Progenitor cell of endocrine pancreas (in vitro differentiated cells): Measurements from ENCODE around the gene SAMHD1. TPM values are rescaled to one million over a fixed set of nuclear protein-coding genes. Genes with fewer than 3 reads are reported as not detected.

ENCODE experiments used
- DNase-seq: peaks from one replicate; pipeline ENCODE4 v3.0.0; 2021; ENCODE audit warnings: low spot score; ENCODE audit not compliant: unreplicated experiment
- H3K27ac Mint-ChIP-seq: 2 replicates; pipeline ENCODE4 v1.8.0; 2021; ENCODE audit warnings: mild to moderate bottlenecking, moderate library complexity, mixed read lengths
- H3K27me3 Mint-ChIP-seq: 2 replicates; pipeline ENCODE4 v1.8.0; 2021; ENCODE audit warnings: mixed read lengths
- H3K36me3 Mint-ChIP-seq: 2 replicates; pipeline ENCODE4 v1.8.0; 2022; ENCODE audit warnings: mixed read lengths; ENCODE audit not compliant: insufficient read depth
- H3K4me1 Mint-ChIP-seq: 2 replicates; pipeline ENCODE4 v1.8.0; 2021; ENCODE audit warnings: low read depth, mixed read lengths
- H3K4me3 Mint-ChIP-seq: 2 replicates; pipeline ENCODE4 v1.8.0; 2021; ENCODE audit warnings: low read depth, mild to moderate bottlenecking, moderate library complexity, mixed read lengths
- H3K9me3 Mint-ChIP-seq: 2 replicates; pipeline ENCODE4 v1.8.0; 2021; ENCODE audit warnings: low read depth, mixed read lengths
- total RNA-seq: library from RNA; stranded (reverse); gene quantifications from 2 replicates; pipeline ENCODE4 v1.2.1, GENCODE V29; 2021
- TF ChIP-seq, protein P1 (sequence below): fragments of 200-600 bp; sonication (generic); IDR thresholded peaks from one replicate; pipeline ENCODE4 v1.5.0; 2021; ENCODE audit warnings: antibody characterized with exemption, mild to moderate bottlenecking; ENCODE audit not compliant: unreplicated experiment

The SAMHD1 gene
- total RNA-seq, 1 donor from 2014 or later = 15.1 TPM

DNA sequence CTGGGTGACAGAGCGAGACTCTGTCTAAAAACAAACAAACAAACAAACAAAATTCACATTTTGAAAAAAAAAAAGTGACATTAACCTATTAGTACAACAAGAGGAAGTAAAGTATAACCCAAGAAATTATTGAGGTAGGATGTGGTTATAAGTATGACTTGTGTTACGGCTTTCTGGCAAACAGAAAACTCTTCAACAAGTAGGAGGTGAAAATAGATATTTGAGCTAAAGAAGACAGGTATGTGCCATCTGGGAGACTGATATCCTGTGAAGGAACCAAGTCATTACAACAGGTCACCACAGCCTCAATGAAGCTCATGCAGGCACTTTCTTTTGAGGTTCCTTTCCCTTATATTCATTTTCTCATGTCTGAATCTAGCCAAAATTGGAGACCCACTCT is 46.8 kb downstream of the SAMHD1 start:
- H3K9me3 Mint-ChIP-seq = no peaks in the 10 kb centered on the region
- no peak overlapping the region for H3K4me3 Mint-ChIP-seq
- no peaks in the 10 kb centered on the region for H3K4me1 Mint-ChIP-seq
- H3K27me3 Mint-ChIP-seq = no peaks in the 10 kb centered on the region
- TF ChIP-seq, protein P1, sequence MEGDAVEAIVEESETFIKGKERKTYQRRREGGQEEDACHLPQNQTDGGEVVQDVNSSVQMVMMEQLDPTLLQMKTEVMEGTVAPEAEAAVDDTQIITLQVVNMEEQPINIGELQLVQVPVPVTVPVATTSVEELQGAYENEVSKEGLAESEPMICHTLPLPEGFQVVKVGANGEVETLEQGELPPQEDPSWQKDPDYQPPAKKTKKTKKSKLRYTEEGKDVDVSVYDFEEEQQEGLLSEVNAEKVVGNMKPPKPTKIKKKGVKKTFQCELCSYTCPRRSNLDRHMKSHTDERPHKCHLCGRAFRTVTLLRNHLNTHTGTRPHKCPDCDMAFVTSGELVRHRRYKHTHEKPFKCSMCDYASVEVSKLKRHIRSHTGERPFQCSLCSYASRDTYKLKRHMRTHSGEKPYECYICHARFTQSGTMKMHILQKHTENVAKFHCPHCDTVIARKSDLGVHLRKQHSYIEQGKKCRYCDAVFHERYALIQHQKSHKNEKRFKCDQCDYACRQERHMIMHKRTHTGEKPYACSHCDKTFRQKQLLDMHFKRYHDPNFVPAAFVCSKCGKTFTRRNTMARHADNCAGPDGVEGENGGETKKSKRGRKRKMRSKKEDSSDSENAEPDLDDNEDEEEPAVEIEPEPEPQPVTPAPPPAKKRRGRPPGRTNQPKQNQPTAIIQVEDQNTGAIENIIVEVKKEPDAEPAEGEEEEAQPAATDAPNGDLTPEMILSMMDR = no peak
- no peak overlapping the region for H3K27ac Mint-ChIP-seq
- H3K36me3 Mint-ChIP-seq = peaks cover 7% of the 10 kb centered on the region
- no peak for DNase-seq

DNA sequence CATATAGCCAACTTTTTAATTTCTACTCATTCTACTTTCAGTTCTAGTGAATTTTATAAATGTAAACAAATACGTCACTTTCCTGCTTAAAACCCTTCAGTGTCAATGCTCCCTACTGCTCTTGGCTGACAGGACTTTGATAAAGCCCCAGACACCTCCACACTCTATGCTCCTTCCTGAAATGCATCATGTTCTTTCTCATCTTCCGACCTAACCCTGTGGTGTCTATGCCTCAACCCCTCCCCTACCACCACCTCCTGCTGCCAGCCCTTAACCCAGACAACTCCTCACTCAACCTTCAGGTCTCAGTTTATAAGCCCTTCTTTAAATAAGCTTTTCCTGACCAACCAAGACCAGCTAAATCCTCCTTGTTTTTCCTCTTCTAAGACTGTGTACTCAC is 56.5 kb downstream of the SAMHD1 start:
- Mint-ChIP-seq H3K9me3 (no peaks in the 10 kb centered on the region), H3K27me3 (no peaks in the 10 kb centered on the region), H3K4me3 (no peak overlapping the region), H3K36me3 (peaks cover 2% of the 10 kb centered on the region), H3K4me1 (no peaks in the 10 kb centered on the region), H3K27ac (no peak overlapping the region)
- no peak for DNase-seq
- TF ChIP-seq, protein P1 = no peak

DNA sequence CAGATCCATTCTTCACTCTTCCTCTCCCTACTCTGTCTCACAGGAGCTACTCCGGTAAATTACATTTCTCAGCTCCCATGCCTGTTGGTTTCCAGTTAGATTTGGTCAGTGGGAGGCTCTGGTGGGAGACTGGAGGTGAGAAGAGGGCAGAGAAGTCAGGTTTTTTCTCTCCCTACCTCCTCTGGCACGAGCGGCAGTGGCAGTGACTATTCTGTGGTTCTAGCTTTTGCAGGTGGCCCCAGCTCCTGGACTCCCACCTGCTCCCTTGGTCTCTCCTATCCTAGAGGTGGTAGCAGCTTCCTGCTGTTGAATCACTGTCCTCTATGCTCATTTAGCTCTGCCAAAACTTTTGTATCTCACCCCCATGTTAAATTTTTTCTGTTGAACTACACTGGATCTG is 57.7 kb downstream of the SAMHD1 start:
- DNase-seq = no peak
- H3K4me1 Mint-ChIP-seq = no peaks in the 10 kb centered on the region
- H3K27ac Mint-ChIP-seq = no peak overlapping the region
- H3K36me3 Mint-ChIP-seq = peaks cover 2% of the 10 kb centered on the region
- no peaks in the 10 kb centered on the region for H3K9me3 Mint-ChIP-seq
- TF ChIP-seq, protein P1 = no peak
- no peak overlapping the region for H3K4me3 Mint-ChIP-seq
- H3K27me3 Mint-ChIP-seq = no peaks in the 10 kb centered on the region

DNA sequence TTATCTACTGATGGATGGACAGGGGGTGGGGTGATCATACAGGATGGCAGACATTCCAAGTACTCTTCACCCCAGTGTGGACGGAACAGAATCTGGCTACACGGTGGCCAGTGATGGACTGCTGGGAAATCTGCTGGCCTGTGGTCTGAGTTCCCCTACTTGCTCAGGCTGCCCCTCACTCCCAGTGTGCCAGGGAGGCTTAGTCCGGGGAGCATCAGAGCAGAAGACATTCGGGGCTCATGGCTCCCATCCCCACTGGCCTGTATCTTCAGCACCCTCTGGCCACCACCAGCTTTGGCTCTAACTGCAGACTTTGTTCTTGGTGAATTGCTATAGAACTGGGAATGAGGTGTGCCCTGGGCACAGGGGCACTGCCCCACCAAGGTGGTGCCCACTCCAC is 60.3 kb downstream of the SAMHD1 start:
- H3K27me3 Mint-ChIP-seq = no peaks in the 10 kb centered on the region
- H3K27ac Mint-ChIP-seq = no peak overlapping the region
- DNase-seq = no peak
- H3K9me3 Mint-ChIP-seq = no peaks in the 10 kb centered on the region
- H3K4me1 Mint-ChIP-seq = peaks cover 2% of the 10 kb centered on the region
- TF ChIP-seq, protein P1 = no peak
- H3K4me3 Mint-ChIP-seq = no peak overlapping the region
- peaks cover 2% of the 10 kb centered on the region for H3K36me3 Mint-ChIP-seq

DNA sequence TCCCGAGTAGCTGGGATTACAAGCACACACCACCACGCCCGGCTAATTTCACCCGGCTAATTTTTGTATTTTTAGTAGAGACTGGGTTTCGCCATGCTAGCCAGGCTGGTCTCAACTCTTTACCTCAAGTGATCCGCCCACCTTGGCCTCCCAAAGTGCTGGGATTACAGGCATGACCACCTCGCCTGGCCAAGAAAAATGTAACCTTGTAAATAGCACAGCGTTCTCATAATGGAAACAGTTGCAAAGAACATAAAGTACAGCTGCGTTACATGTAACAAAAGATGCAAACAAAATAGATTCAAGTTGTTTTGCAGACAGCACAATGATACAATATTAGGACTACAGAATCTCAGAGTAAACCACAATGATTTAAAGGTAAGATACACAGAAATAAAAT is 60.9 kb downstream of the SAMHD1 start:
- no peaks in the 10 kb centered on the region for H3K9me3 Mint-ChIP-seq
- no peak overlapping the region for H3K4me3 Mint-ChIP-seq
- DNase-seq = no peak
- no peak overlapping the region for H3K27ac Mint-ChIP-seq
- TF ChIP-seq, protein P1 = no peak
- H3K27me3 Mint-ChIP-seq = no peaks in the 10 kb centered on the region
- H3K4me1 Mint-ChIP-seq = peaks cover 2% of the 10 kb centered on the region
- H3K36me3 Mint-ChIP-seq = peaks cover 2% of the 10 kb centered on the region
